ENCODE data around the gene TRAF1.
A peak's percentile ranks its signal among the peaks of the same experiment; 100 is the strongest.

Gene TRAF1

DNA sequence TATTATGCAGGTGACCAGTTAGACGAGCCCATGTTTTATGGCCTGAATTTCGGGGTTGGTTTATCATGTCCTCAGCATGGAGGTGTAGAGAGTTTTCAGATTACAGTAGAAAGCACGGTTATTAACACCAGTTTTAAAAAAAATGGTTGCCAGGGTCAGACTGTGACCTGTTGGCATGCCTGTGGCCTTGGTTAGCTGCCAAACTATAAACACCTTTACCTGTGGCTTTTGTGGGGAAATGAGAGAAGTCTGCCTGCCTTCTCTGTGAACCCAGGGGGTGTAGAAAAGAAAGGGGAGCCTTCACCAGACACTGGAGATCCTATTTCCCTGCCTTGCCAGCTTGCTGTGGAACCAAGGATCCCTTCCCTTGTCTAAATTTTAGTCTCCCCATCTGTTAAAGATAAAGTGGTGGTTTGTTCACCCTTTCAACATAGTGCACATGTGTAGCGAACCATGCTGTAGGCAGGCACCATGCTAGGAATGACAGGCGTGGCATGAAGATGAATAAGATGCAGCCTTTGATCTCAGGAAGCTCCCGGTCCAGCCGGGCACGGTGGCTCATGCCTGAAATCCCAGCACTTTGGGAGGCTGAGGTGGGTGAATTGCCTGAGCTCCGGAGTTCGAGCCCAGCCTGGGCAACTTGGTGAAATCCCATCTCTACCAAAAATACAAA is 43.5 kb downstream of the TRAF1 start:
- no peak overlapping the region for H3K4me3 ChIP-seq (ENCODE audit: low read depth, low read length)
- TF ChIP-seq CTCF (IDR thresholded peaks at IDR 0.05; ENCODE audit: insufficient read depth, low read depth, low read length, missing control alignments), result no peak
- no peak for DNase-seq (ENCODE audit: low read depth)

DNA sequence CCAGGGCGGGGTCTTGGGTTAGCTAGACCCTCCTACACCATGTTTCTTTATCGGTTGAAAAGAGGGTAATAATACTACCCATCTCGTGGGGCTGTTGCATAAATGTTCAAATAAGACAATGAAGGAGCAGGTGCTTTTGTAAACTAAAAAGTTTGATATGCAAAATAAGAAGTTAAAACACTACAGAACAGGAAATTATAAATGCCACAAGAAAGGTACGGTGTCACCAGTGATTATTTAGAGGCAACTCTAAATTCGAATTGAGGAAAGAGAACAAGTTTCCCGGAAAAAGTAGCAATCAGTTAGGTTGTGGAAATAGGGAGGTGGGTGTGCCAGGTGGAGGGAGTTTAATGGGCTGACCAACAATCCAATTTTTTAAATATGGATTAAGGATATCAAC is 47.1 kb downstream of the TRAF1 start:
- no peak for DNase-seq (ENCODE audit: low read depth)
- H3K4me3 ChIP-seq (ENCODE audit: low read depth, low read length), result no peak overlapping the region
- TF ChIP-seq CTCF (IDR thresholded peaks at IDR 0.05; ENCODE audit: insufficient read depth, low read depth, low read length, missing control alignments), result no peak

DNA sequence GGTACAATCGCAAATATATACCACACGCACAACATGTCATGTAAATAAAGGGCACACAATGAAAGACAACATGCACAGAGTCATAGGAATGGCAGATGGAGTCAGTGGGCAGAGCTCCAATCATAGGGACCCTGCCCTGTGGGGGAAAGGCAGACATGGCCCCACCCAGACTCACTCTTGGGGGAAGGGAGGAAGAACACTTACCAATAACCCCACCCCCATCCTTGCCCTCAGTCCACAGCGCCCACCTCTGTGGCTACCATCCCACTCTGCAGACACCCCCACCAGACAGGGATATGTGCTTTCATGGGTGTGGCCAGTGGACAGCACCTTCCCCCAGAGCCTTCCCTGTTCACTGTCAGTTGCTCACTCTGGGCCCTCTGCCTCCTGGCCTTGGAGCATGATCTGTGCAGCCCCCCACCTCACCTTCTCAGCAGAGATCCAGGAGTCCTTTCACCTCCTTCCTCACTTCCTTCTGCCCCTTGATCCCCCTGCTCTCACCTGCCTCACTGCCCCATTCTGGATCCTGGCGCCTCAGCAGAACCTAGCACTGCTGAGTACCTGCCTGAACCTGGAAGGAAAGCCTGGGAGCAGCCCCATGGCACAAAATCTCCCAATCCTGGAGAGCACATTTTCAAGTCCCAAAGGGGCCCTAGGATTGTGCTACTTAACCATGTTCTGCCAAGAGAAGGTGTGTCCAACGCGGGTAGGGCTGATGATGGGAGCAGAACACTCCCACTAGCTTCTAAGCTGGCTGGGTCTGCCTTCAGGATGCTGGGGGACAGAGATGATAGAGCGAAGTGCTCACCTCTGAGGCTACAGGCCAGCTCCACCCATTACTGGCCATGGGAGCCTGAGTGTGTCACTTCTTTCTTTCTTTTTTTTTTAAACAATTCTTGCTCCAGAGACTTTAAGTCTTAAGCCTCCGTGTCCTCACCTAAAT is 48.1 kb downstream of the TRAF1 start:
- no peak for TF ChIP-seq CTCF (IDR thresholded peaks at IDR 0.05; ENCODE audit: insufficient read depth, low read depth, low read length, missing control alignments)
- peak; percentile 40 for DNase-seq (ENCODE audit: low read depth)
- peak overlapping the region; percentile 74 for H3K4me3 ChIP-seq (ENCODE audit: low read depth, low read length)

GRCh38 chr9:120877276-120878034 is 49.1 kb downstream of the TRAF1 start:
- peak; percentile 85 for DNase-seq (ENCODE audit: low read depth)

GRCh38 chr9:120876842-120877240 is 49.8 kb downstream of the TRAF1 start, which contains the start of gene PHF19:
PHF19 (minus strand) TSS chr9:120877188; CDS start chr9:120874741, 2,447 bp downstream.
- no peak for DNase-seq (ENCODE audit: low read depth)
- TF ChIP-seq CTCF (IDR thresholded peaks at IDR 0.05; ENCODE audit: insufficient read depth, low read depth, low read length, missing control alignments), result no peak
- H3K4me3 ChIP-seq (ENCODE audit: low read depth, low read length), result peak within 1 kb of the TSS; percentile 74

More at GRCh38 chr9:120877276-120878034, 49.1 kb downstream of the TRAF1 start:
- TF ChIP-seq CTCF (IDR thresholded peaks at IDR 0.05; ENCODE audit: insufficient read depth, low read depth, low read length, missing control alignments), result peak; percentile 16
- H3K4me3 ChIP-seq (ENCODE audit: low read depth, low read length), result peak overlapping the region; percentile 74

GRCh38 chr9:120875954-120876841 is 50.4 kb downstream of the TRAF1 start:
- peak overlapping the region; percentile 71 for H3K4me3 ChIP-seq (ENCODE audit: low read depth, low read length)
- no peak for TF ChIP-seq CTCF (IDR thresholded peaks at IDR 0.05; ENCODE audit: insufficient read depth, low read depth, low read length, missing control alignments)
- peak; percentile 94 for DNase-seq (ENCODE audit: low read depth)

All from GM12865 (cell line).